DND-41 (cell line): ENCODE data around the gene SRRM2.
A peak's percentile ranks its signal among the peaks of the same experiment; 100 is the strongest.

Source experiments
- ATAC-seq: fragments of 200-7000 bp; cut with Tn5 transposase; 3 replicates; pipeline ENCODE4 v1.9.1; 2021; ENCODE audit warnings: low read depth; ENCODE audit not compliant: insufficient read depth
- DNase-seq: peaks from one replicate; pipeline ENCODE4 v3.0.0-alpha.2; 2020
- H2AFZ ChIP-seq: 2 replicates; pipeline ENCODE4 v1.6.0; 2012; ENCODE audit warnings: low read depth, low read length
- H3K27ac ChIP-seq: 2 replicates; pipeline ENCODE4 v1.5.1; 2012; ENCODE audit warnings: low read length, inconsistent platforms
- H3K27me3 ChIP-seq: fragments of 200-600 bp; sonication (generic); 2 replicates; pipeline ENCODE4 v1.6.0; 2012; ENCODE audit warnings: low read length, mild to moderate bottlenecking, inconsistent platforms; ENCODE audit not compliant: insufficient read depth, poor library complexity
- H3K36me3 ChIP-seq: 2 replicates; pipeline ENCODE4 v1.5.1; 2012; ENCODE audit warnings: low read length, inconsistent platforms; ENCODE audit not compliant: insufficient read depth
- H3K4me1 ChIP-seq: 2 replicates; pipeline ENCODE4 v1.5.1; 2012; ENCODE audit warnings: mild to moderate bottlenecking, low read length; ENCODE audit not compliant: insufficient read depth
- H3K4me2 ChIP-seq: 2 replicates; pipeline ENCODE4 v1.6.0; 2012; ENCODE audit warnings: mild to moderate bottlenecking, moderate library complexity, low read length, inconsistent platforms; ENCODE audit not compliant: insufficient read depth
- H3K4me3 ChIP-seq, 2 experiments: fragments of 200-600 bp in 1 of 2; shearing (Covaris generic) in 1 of 2; 2 replicates each; pipeline ENCODE4 v1.5.1; 2012 to 2016; ENCODE audit warnings: inconsistent platforms in 2 of 2, low read length in 2 of 2, mild to moderate bottlenecking in 2 of 2, low read depth in 1 of 2, moderate library complexity in 1 of 2
- H3K79me2 ChIP-seq: 2 replicates; pipeline ENCODE4 v1.6.0; 2012; ENCODE audit warnings: low read length, inconsistent platforms; ENCODE audit not compliant: insufficient read depth
- H3K9ac ChIP-seq: 2 replicates; pipeline ENCODE4 v1.6.0; 2012; ENCODE audit warnings: low read depth, mild to moderate bottlenecking, inconsistent platforms, low read length, moderate library complexity
- H3K9me3 ChIP-seq: 2 replicates; pipeline ENCODE4 v1.5.1; 2012; ENCODE audit warnings: low read length, moderate library complexity, mild to moderate bottlenecking, inconsistent platforms; ENCODE audit not compliant: insufficient read depth, severe bottlenecking
- H4K20me1 ChIP-seq: 2 replicates; pipeline ENCODE4 v1.6.0; 2012; ENCODE audit warnings: low read length; ENCODE audit not compliant: insufficient read depth
- CTCF ChIP-seq: IDR thresholded peaks from 2 replicates; pipeline ENCODE4 v1.5.1; 2012; ENCODE audit warnings: borderline replicate concordance, low read length, moderate library complexity, mild to moderate bottlenecking; ENCODE audit not compliant: poor library complexity, severe bottlenecking; ENCODE audit errors: extremely low read depth
- EZH2 ChIP-seq: IDR thresholded peaks from 3 replicates; pipeline ENCODE4 v1.6.1; 2012; ENCODE audit warnings: borderline replicate concordance, low read depth, mild to moderate bottlenecking, moderate library complexity, low read length, inconsistent platforms; ENCODE audit not compliant: severe bottlenecking

The SRRM2 gene

GRCh38 chr16:2763173-2763572 lies 10.7 kb downstream of the SRRM2 start:
- Histone ChIP-seq H3K9me3 (no peaks in the 10 kb centered on the region), H4K20me1 (peaks cover 98% of the 10 kb centered on the region)
- ATAC-seq, result no peak

GRCh38 chr16:2764718-2765117 lies 12.3 kb downstream of the SRRM2 start:
- H3K27me3 ChIP-seq, result no peaks in the 10 kb centered on the region
- no peak overlapping the region for H2AFZ ChIP-seq
- peaks cover 99% of the 10 kb centered on the region for H4K20me1 ChIP-seq
- H3K4me2 ChIP-seq, result no peak overlapping the region
- no peaks in the 10 kb centered on the region for H3K9me3 ChIP-seq
- no peak overlapping the region for H3K27ac ChIP-seq
- peaks cover 100% of the 10 kb centered on the region for H3K36me3 ChIP-seq
- H3K4me1 ChIP-seq, result no peaks in the 10 kb centered on the region
- H3K4me3 ChIP-seq, result no peak overlapping the region
- peaks cover 95% of the 10 kb centered on the region for H3K79me2 ChIP-seq
- no peak overlapping the region for H3K9ac ChIP-seq
- TF ChIP-seq CTCF (peak; percentile 43), EZH2 (no peak)
- no peak for DNase-seq
- ATAC-seq, result no peak

More at GRCh38 chr16:2763173-2763572, 10.7 kb downstream of the SRRM2 start:
- Histone ChIP-seq H3K4me2 (no peak overlapping the region), H3K27ac (no peak overlapping the region), H3K4me1 (no peaks in the 10 kb centered on the region), H3K27me3 (no peaks in the 10 kb centered on the region), H3K4me3 (no peak overlapping the region), H2AFZ (no peak overlapping the region), H3K36me3 (peaks cover 100% of the 10 kb centered on the region), H3K79me2 (peaks cover 98% of the 10 kb centered on the region), H3K9ac (no peak overlapping the region)
- no peak for DNase-seq
- no peak for TF ChIP-seq CTCF
- TF ChIP-seq EZH2, result no peak

- H3K79me2 ChIP-seq, result peaks cover 90% of the 10 kb centered on the region
- no peaks in the 10 kb centered on the region for H3K27me3 ChIP-seq
- peaks cover 100% of the 10 kb centered on the region for H4K20me1 ChIP-seq
- no peak overlapping the region for H3K27ac ChIP-seq
- ATAC-seq (no peak), DNase-seq (no peak)
- no peaks in the 10 kb centered on the region for H3K9me3 ChIP-seq
- no peak for TF ChIP-seq EZH2
- H2AFZ ChIP-seq, result no peak overlapping the region
- no peak overlapping the region for H3K4me3 ChIP-seq
- no peak overlapping the region for H3K4me2 ChIP-seq
- H3K4me1 ChIP-seq, result no peaks in the 10 kb centered on the region
- no peak overlapping the region for H3K9ac ChIP-seq
- peaks cover 100% of the 10 kb centered on the region for H3K36me3 ChIP-seq
Measured at GRCh38 chr16:2765462-2766404, 13.3 kb downstream of the SRRM2 start.

GRCh38 chr16:2766430-2767139 lies 14.1 kb downstream of the SRRM2 start:
- H3K79me2 ChIP-seq, result peaks cover 84% of the 10 kb centered on the region
- H4K20me1 ChIP-seq, result peaks cover 100% of the 10 kb centered on the region
- no peak overlapping the region for H3K9ac ChIP-seq
- no peaks in the 10 kb centered on the region for H3K27me3 ChIP-seq
- DNase-seq, result no peak
- no peak overlapping the region for H3K4me2 ChIP-seq
- no peaks in the 10 kb centered on the region for H3K4me1 ChIP-seq
- no peaks in the 10 kb centered on the region for H3K9me3 ChIP-seq
- H3K27ac ChIP-seq, result no peak overlapping the region
- H3K4me3 ChIP-seq, result no peak overlapping the region
- no peak for TF ChIP-seq EZH2
- no peak for TF ChIP-seq CTCF
- peaks cover 100% of the 10 kb centered on the region for H3K36me3 ChIP-seq
- ATAC-seq, result no peak
- no peak overlapping the region for H2AFZ ChIP-seq
